H1 (cell line): Measurements from ENCODE around the gene RREB1. TPM values are rescaled to one million over a fixed set of nuclear protein-coding genes. Genes with fewer than 3 reads are reported as not detected.

Experiments
- CTCF ChIA-PET: fragments of 300-600 bp; sonication (Branson Sonifier 250); formaldehyde crosslinking; loops from one replicate; lab custom pipeline; 2021; ENCODE audit not compliant: partially characterized antibody; lab: Charles Lee
- POLR2A ChIA-PET: fragments of 300-600 bp; sonication (Branson Sonifier 250); formaldehyde crosslinking; loops from one replicate; lab custom pipeline; 2021; ENCODE audit warnings: inconsistent platforms; ENCODE audit not compliant: partially characterized antibody; lab: Charles Lee
- DNase-seq, 2 experiments: peaks; one replicate each; pipeline versions ENCODE4 v3.0.0 to v3.0.0-alpha.2; 2010 to 2022; ENCODE audit warnings: low spot score in 2 of 2, low read depth in 1 of 2, mixed read lengths in 1 of 2
- FAIRE-seq: peaks from 2 replicates; lab custom pipeline; 2011; peaks lifted over from hg19 to GRCh38; lab: Jason Lieb, UNC
- H2AFZ ChIP-seq: 2 replicates; pipeline ENCODE4 v1.8.1; 2012; ENCODE audit warnings: low read length, inconsistent platforms
- H2AK5ac ChIP-seq: 2 replicates; pipeline ENCODE4 v1.6.1; 2013; ENCODE audit warnings: low read depth, low read length
- H2BK120ac ChIP-seq: replicated peaks from 2 replicates; pipeline ENCODE3; 2013; ENCODE audit warnings: low read depth, low read length, inconsistent platforms
- H2BK12ac ChIP-seq: 2 replicates; pipeline ENCODE4 v1.6.1; 2013; ENCODE audit warnings: low read depth, low read length
- H2BK15ac ChIP-seq: 2 replicates; pipeline ENCODE4 v1.6.1; 2013; ENCODE audit warnings: low read length
- H2BK20ac ChIP-seq: 2 replicates; pipeline ENCODE4 v1.6.1; 2013; ENCODE audit warnings: low read length
- H2BK5ac ChIP-seq: 2 replicates; pipeline ENCODE4 v1.6.1; 2013; ENCODE audit warnings: low read depth, low read length
- H3K14ac ChIP-seq: 2 replicates; pipeline ENCODE4 v1.6.1; 2013; ENCODE audit warnings: inconsistent platforms; ENCODE audit not compliant: insufficient read length
- H3K18ac ChIP-seq: 2 replicates; pipeline ENCODE4 v1.6.1; 2013; ENCODE audit warnings: low read length; ENCODE audit errors: extremely low read depth
- H3K23ac ChIP-seq: 2 replicates; pipeline ENCODE4 v1.6.1; 2013; ENCODE audit warnings: inconsistent platforms; ENCODE audit not compliant: insufficient read length
- H3K23me2 ChIP-seq: 2 replicates; pipeline ENCODE4 v1.6.1; 2013; ENCODE audit warnings: low read depth, low read length
- H3K27ac ChIP-seq: 2 replicates; pipeline ENCODE4 v1.6.1; 2011; ENCODE audit warnings: low read depth, low read length, inconsistent platforms
- H3K27me3 ChIP-seq, 4 experiments: replicated peaks in 1 of 4; 1 replicate in 1 of 4; 2 replicates in 3 of 4; pipeline versions ENCODE4 v1.6.1 to v1.8.1; 2011 to 2013; ENCODE audit warnings: low read length in 3 of 4, mild to moderate bottlenecking in 3 of 4, inconsistent platforms in 2 of 4, mixed read lengths in 2 of 4, moderate library complexity in 1 of 4; ENCODE audit not compliant: control insufficient read depth in 3 of 4, insufficient read depth in 3 of 4; ENCODE audit errors: extremely low read depth in 1 of 4
- H3K36me3 ChIP-seq, 4 experiments: 2 replicates each; pipeline versions ENCODE4 v1.6.1 to v1.8.1; 2011 to 2013; ENCODE audit warnings: mild to moderate bottlenecking in 4 of 4, low read length in 3 of 4, moderate library complexity in 2 of 4, control low read depth in 1 of 4, inconsistent platforms in 1 of 4; ENCODE audit not compliant: insufficient read depth in 4 of 4, control insufficient read depth in 2 of 4
- H3K4ac ChIP-seq: replicated peaks from 2 replicates; pipeline ENCODE3; 2013; ENCODE audit warnings: low read length, low read depth, mixed read lengths, inconsistent platforms; ENCODE audit not compliant: insufficient read length
- H3K4me1 ChIP-seq, 4 experiments: replicated peaks in 1 of 4; 1 replicate in 1 of 4; 2 replicates in 3 of 4; pipeline versions ENCODE4 v1.6.1 to v1.8.1; 2011 to 2013; ENCODE audit warnings: low read length in 3 of 4, inconsistent platforms in 2 of 4, mixed read lengths in 1 of 4; ENCODE audit not compliant: insufficient read depth in 4 of 4, control insufficient read depth in 3 of 4
- H3K4me2 ChIP-seq, 2 experiments: 2 replicates each; pipeline versions ENCODE4 v1.6.1 to v1.8.1; 2011 to 2013; ENCODE audit warnings: low read depth in 2 of 2, low read length in 2 of 2, control low read depth in 1 of 2, inconsistent platforms in 1 of 2, mild to moderate bottlenecking in 1 of 2; ENCODE audit not compliant: insufficient read depth in 1 of 2
- H3K4me3 ChIP-seq, 4 experiments: fragments of 200-600, 300-600 bp in 1 of 4; sonication (generic), shearing (Covaris generic), sonication (Bioruptor Twin) in 1 of 4; 2 replicates each; pipeline versions ENCODE4 v1.5.1 to v1.8.1; 2011 to 2016; ENCODE audit warnings: low read length in 4 of 4, low read depth in 3 of 4, control low read depth in 2 of 4, inconsistent platforms in 2 of 4, mild to moderate bottlenecking in 2 of 4, mixed read lengths in 1 of 4, moderate library complexity in 1 of 4; ENCODE audit not compliant: insufficient read depth in 2 of 4; ENCODE audit errors: extremely low read depth in 1 of 4
- H3K56ac ChIP-seq: replicated peaks from 2 replicates; pipeline ENCODE3; 2013; ENCODE audit warnings: low read depth, mild to moderate bottlenecking, mixed read lengths, low read length, inconsistent platforms; ENCODE audit not compliant: insufficient read length
- H3K79me1 ChIP-seq: 2 replicates; pipeline ENCODE4 v1.6.1; 2013; ENCODE audit warnings: low read depth, low read length, control low read depth
- H3K79me2 ChIP-seq, 2 experiments: 2 replicates each; pipeline versions ENCODE4 v1.6.1 to v1.8.1; 2012 to 2013; ENCODE audit warnings: low read length in 2 of 2, mild to moderate bottlenecking in 2 of 2, inconsistent platforms in 1 of 2; ENCODE audit not compliant: insufficient read depth in 2 of 2, control insufficient read depth in 1 of 2
- H3K9ac ChIP-seq, 4 experiments: replicated peaks in 1 of 4; 1 replicate in 1 of 4; 2 replicates in 3 of 4; pipeline versions ENCODE4 v1.6.1 to v1.8.1; 2011 to 2013; ENCODE audit warnings: low read depth in 3 of 4, low read length in 3 of 4, control low read depth in 2 of 4, mild to moderate bottlenecking in 2 of 4, moderate library complexity in 2 of 4, inconsistent platforms in 1 of 4; ENCODE audit errors: extremely low read depth in 1 of 4
- H3K9me3 ChIP-seq, 2 experiments: 2 replicates each; pipeline versions ENCODE4 v1.6.1 to v1.8.1; 2012 to 2013; ENCODE audit warnings: mild to moderate bottlenecking in 2 of 2, moderate library complexity in 2 of 2, control low read depth in 1 of 2, inconsistent platforms in 1 of 2, low read depth in 1 of 2, low read length in 1 of 2, mixed read lengths in 1 of 2; ENCODE audit not compliant: insufficient read depth in 2 of 2
- H4K20me1 ChIP-seq, 2 experiments: replicated peaks in 1 of 2; 2 replicates each; pipeline versions ENCODE3 to v1.8.1; 2011 to 2013; ENCODE audit warnings: inconsistent platforms in 2 of 2, low read length in 2 of 2, mild to moderate bottlenecking in 1 of 2; ENCODE audit not compliant: insufficient read depth in 2 of 2, control insufficient read depth in 1 of 2
- H4K5ac ChIP-seq: 2 replicates; pipeline ENCODE4 v1.6.1; 2013; ENCODE audit warnings: low read length, low read depth, mixed read lengths, inconsistent platforms; ENCODE audit not compliant: insufficient read length
- H4K8ac ChIP-seq: 2 replicates; pipeline ENCODE4 v1.8.0; 2013; ENCODE audit warnings: mild to moderate bottlenecking, moderate library complexity, low read length, inconsistent platforms; ENCODE audit not compliant: insufficient read depth; ENCODE audit errors: extremely low read depth
- H4K91ac ChIP-seq: replicated peaks from 2 replicates; pipeline ENCODE3; 2013; ENCODE audit warnings: low read length, mixed read lengths, inconsistent platforms; ENCODE audit not compliant: insufficient read length
- BACH1 ChIP-seq: IDR thresholded peaks from 2 replicates; pipeline ENCODE4 v1.6.1; 2012; ENCODE audit warnings: low read length, improper control_type of control experiment
- CBX5 ChIP-seq: fragments of 300-800, 300-1000 bp; sonication (generic); IDR thresholded peaks from 2 replicates; pipeline ENCODE4 v1.7.1; 2016; ENCODE audit warnings: antibody characterized with exemption, low read length, low read depth
- CEBPB ChIP-seq: IDR thresholded peaks from 2 replicates; pipeline ENCODE4 v1.6.1; 2012; ENCODE audit warnings: low read depth, low read length
- EP300 ChIP-seq, 2 experiments: IDR thresholded peaks; 1 replicate in 1 of 2; 2 replicates in 1 of 2; pipeline ENCODE4 v1.6.1; 2011 to 2012; ENCODE audit warnings: low read depth in 2 of 2, low read length in 2 of 2, mild to moderate bottlenecking in 2 of 2, borderline replicate concordance in 1 of 2, inconsistent platforms in 1 of 2, moderate library complexity in 1 of 2
- GABPA ChIP-seq: IDR thresholded peaks from 2 replicates; pipeline ENCODE4 v1.6.1; 2011; ENCODE audit warnings: mild to moderate bottlenecking, low read length, moderate library complexity, borderline replicate concordance; ENCODE audit not compliant: insufficient read depth
- GTF2F1 ChIP-seq: IDR thresholded peaks from 2 replicates; pipeline ENCODE4 v1.6.1; 2012; ENCODE audit warnings: low read depth, low read length, improper control_type of control experiment, borderline replicate concordance
- KDM1A ChIP-seq: fragments of 200-600, 300-600 bp; sonication (generic); IDR thresholded peaks from 2 replicates; pipeline ENCODE4 v1.7.1; 2016; ENCODE audit warnings: mild to moderate bottlenecking, low read length, borderline replicate concordance
- MAX ChIP-seq: IDR thresholded peaks from 2 replicates; pipeline ENCODE4 v1.6.1; 2012; ENCODE audit warnings: inconsistent platforms
- POU5F1 ChIP-seq: IDR thresholded peaks from 2 replicates; pipeline ENCODE4 v1.6.1; 2011; ENCODE audit warnings: low read depth, mild to moderate bottlenecking, low read length, moderate library complexity
- SIRT6 ChIP-seq: IDR thresholded peaks from one replicate; pipeline ENCODE4 v1.7.1; 2012; ENCODE audit warnings: low read length, inconsistent platforms
- SUZ12 ChIP-seq: fragments of 200-600 bp; sonication (generic); IDR thresholded peaks from 2 replicates; pipeline ENCODE4 v1.6.1; 2012; ENCODE audit warnings: mild to moderate bottlenecking, inconsistent platforms, low read length, moderate library complexity, mixed read lengths
- TAF1 ChIP-seq: IDR thresholded peaks from 2 replicates; pipeline ENCODE4 v1.6.1; 2011; ENCODE audit warnings: mild to moderate bottlenecking, low read depth, low read length
- TBP ChIP-seq: IDR thresholded peaks from 2 replicates; pipeline ENCODE4 v1.6.1; 2011; ENCODE audit warnings: low read depth, low read length, improper control_type of control experiment
- WGBS, 2 experiments: shearing (Covaris generic) in 1 of 2; methylation state at CpG; one replicate each; pipeline versions ENCODE4 v1.1.6 to v1.1.7; 2013 to 2015; ENCODE audit warnings: low lambda C conversion rate in 2 of 2, mixed read lengths in 2 of 2, inconsistent platforms in 1 of 2, low coverage in 1 of 2, missing lambda C conversion rate in 1 of 2; ENCODE audit not compliant: insufficient replicate concordance in 2 of 2, insufficient coverage in 1 of 2, insufficient read length in 1 of 2; ENCODE audit errors: extremely low coverage in 1 of 2, missing lambda C conversion rate in 1 of 2; 5-methylcytosine and 5-hydroxymethylcytosine counted together
- polyA plus RNA-seq, 7 experiments: library from polyadenylated mRNA; depleted of rRNA in 3 of 7; stranded (reverse) in 5 of 7; unstranded in 2 of 7; fragments of >200 nt in 5 of 7; fragments of 200-250 nt in 2 of 7; gene quantifications; 1 replicate in 5 of 7; 2 replicates in 1 of 7; 4 replicates in 1 of 7; pipeline versions ENCODE4 v1.2.1 to v1.2.3, GENCODE V29; 2011 to 2013; ENCODE audit warnings: missing spikeins in 2 of 7, mixed read lengths in 2 of 7
- total RNA-seq: library from RNA; stranded (reverse); fragmentation: NEBNext Ultra II Directional; extraction: Animal tissue kit (Norgen Biotek cat#: 25700); gene quantifications from 2 replicates; pipeline ENCODE4 v1.2.1, GENCODE V29; 2021

Gene RREB1
- total and polyA plus RNA-seq, 2 of the 8 experiments (the other 6 are each of a cell fraction or from before 2014, with no cell fraction given) = 3.9 to 34.7 TPM

GRCh38 chr6:7247179-7247456 lies 139.4 kb downstream of the RREB1 start:
- Histone ChIP-seq H3K56ac (no peak overlapping the region), H3K79me1 (no peaks in the 10 kb centered on the region), H2AK5ac (no peak overlapping the region), H3K18ac (no peak overlapping the region), H2BK20ac (no peak overlapping the region), H3K79me2 (no peaks in the 10 kb centered on the region), H3K14ac (no peak overlapping the region), H3K27ac (no peak overlapping the region), H3K4me1 (peaks cover 4 to 11% (median 9%) of the 10 kb centered on the region in 4 experiments), H4K8ac (no peak overlapping the region), H2BK12ac (no peak overlapping the region), H4K5ac (no peak overlapping the region), H3K4me3 (no peak overlapping the region), H2BK5ac (no peak overlapping the region), H3K36me3 (peaks cover 6 to 17% (median 13%) of the 10 kb centered on the region in 4 experiments; a peak in 7 of 8 replicates), H3K9me3 (no peaks in the 10 kb centered on the region), H2AFZ (no peak overlapping the region), H4K20me1 (peaks cover 2 to 5% of the 10 kb centered on the region in 2 experiments), H3K23ac (no peak overlapping the region), H4K91ac (no peak overlapping the region), H2BK120ac (no peak overlapping the region), H2BK15ac (no peak overlapping the region), H3K9ac (no peak overlapping the region), H3K4ac (no peak overlapping the region), H3K27me3 (no peaks in the 10 kb centered on the region), H3K23me2 (no peaks in the 10 kb centered on the region), H3K4me2 (no peak overlapping the region)
- WGBS, 2 experiments = 96% methylated on average over 13 of the region's 15 CpGs; no CpG with 5 or more reads in 1 of the 2 experiments
- POLR2A ChIA-PET = interaction anchor here (1.2 kb wide), 1 partner anchor 15 kb away, joined by 4 read pairs; no protein-coding TSS in a partner anchor
- CTCF ChIA-PET = interaction anchor here (0.7 to 5.7 kb wide), 17 partner anchors 10 to 573 kb away, joined by 3 to 55 read pairs (median 4); no protein-coding TSS in a partner anchor
- DNase-seq (no peak), FAIRE-seq (no peak)
- TF ChIP-seq SUZ12 = no peak
- TF ChIP-seq CEBPB = no peak
- no peak for TF ChIP-seq MAX
- TF ChIP-seq CBX5 = no peak
- no peak for TF ChIP-seq KDM1A
- TF ChIP-seq SIRT6 = no peak
- TF ChIP-seq TAF1 = no peak
- no peak for TF ChIP-seq BACH1
- TF ChIP-seq TBP = no peak
- TF ChIP-seq POU5F1 = no peak
- no peak for TF ChIP-seq GABPA
- no peak for TF ChIP-seq EP300 (IDR thresholded peaks at IDR 0.05; ENCODE audit: borderline replicate concordance in 1 of 2, low read depth in 2 of 2, low read length in 2 of 2)
- no peak for TF ChIP-seq GTF2F1
